Measurements from ENCODE around the gene SLC26A5.
"Not testable (repeated sequence)": the region's sequence is repeated elsewhere in the genome, so short reads cannot be mapped to it uniquely, and the experiment has no call there.

SLC26A5 gene

GRCh38 chr7:103405789-103406613, 40.0 kb downstream of the SLC26A5 start:
- DNase-seq (ENCODE audit: low read depth): not testable (repeated sequence)

- DNase-seq (ENCODE audit: low read depth): not testable (repeated sequence)
These were observed 46.3 kb downstream of the SLC26A5 start for GRCh38 chr7:103399687-103400086.

GRCh38 chr7:103398483-103399127, 47.4 kb downstream of the SLC26A5 start:
- no peak for DNase-seq (ENCODE audit: low read depth)

GRCh38 chr7:103396471-103396870, 49.5 kb downstream of the SLC26A5 start:
- DNase-seq (ENCODE audit: low read depth): no peak

GRCh38 chr7:103395071-103395470, 50.9 kb downstream of the SLC26A5 start:
- DNase-seq (ENCODE audit: low read depth): no peak

GRCh38 chr7:103394566-103394965, 51.4 kb downstream of the SLC26A5 start:
- no peak for DNase-seq (ENCODE audit: low read depth)

- no peak for DNase-seq (ENCODE audit: low read depth)
These were observed 54.0 kb downstream of the SLC26A5 start for GRCh38 chr7:103391976-103392375.

- no peak for DNase-seq (ENCODE audit: low read depth)
These were observed 54.9 kb downstream of the SLC26A5 start for GRCh38 chr7:103391150-103391549.

- no peak for DNase-seq (ENCODE audit: low read depth)
These were observed 56.7 kb downstream of the SLC26A5 start for GRCh38 chr7:103389263-103389662.

GRCh38 chr7:103388469-103389140, 57.4 kb downstream of the SLC26A5 start:
- no peak for DNase-seq (ENCODE audit: low read depth)

GRCh38 chr7:103387242-103387641, 58.8 kb downstream of the SLC26A5 start:
- no peak for DNase-seq (ENCODE audit: low read depth)

GRCh38 chr7:103382032-103382402, 64.0 kb downstream of the SLC26A5 start:
- no peak for DNase-seq (ENCODE audit: low read depth)

- no peak for DNase-seq (ENCODE audit: low read depth)
These were observed 64.6 kb downstream of the SLC26A5 start for GRCh38 chr7:103381280-103382031.

GRCh38 chr7:103380395-103381191, 65.4 kb downstream of the SLC26A5 start:
- DNase-seq (ENCODE audit: low read depth): no peak

GRCh38 chr7:103379270-103379975, 66.6 kb downstream of the SLC26A5 start:
- no peak for DNase-seq (ENCODE audit: low read depth)

- no peak for DNase-seq (ENCODE audit: low read depth)
These were observed 72.0 kb downstream of the SLC26A5 start for GRCh38 chr7:103373866-103374643.

GRCh38 chr7:103369432-103369831, 76.6 kb downstream of the SLC26A5 start:
- DNase-seq (ENCODE audit: low read depth): no peak

GRCh38 chr7:103349805-103350204, 96.2 kb downstream of the SLC26A5 start:
- no peak for DNase-seq (ENCODE audit: low read depth)

- DNase-seq (ENCODE audit: low read depth): no peak
These were observed 97.0 kb downstream of the SLC26A5 start for GRCh38 chr7:103348959-103349358.

- no peak for DNase-seq (ENCODE audit: low read depth)
These were observed 97.6 kb downstream of the SLC26A5 start for GRCh38 chr7:103348452-103348851.
